ENCODE data around the gene FAR2. TPM values are rescaled to one million over a fixed set of nuclear protein-coding genes. Genes with fewer than 3 reads are reported as not detected.

Gene FAR2
- total RNA-seq, 4 donors from 2014 or later, result 0.62 to 4.1 (median 2.6) TPM

DNA sequence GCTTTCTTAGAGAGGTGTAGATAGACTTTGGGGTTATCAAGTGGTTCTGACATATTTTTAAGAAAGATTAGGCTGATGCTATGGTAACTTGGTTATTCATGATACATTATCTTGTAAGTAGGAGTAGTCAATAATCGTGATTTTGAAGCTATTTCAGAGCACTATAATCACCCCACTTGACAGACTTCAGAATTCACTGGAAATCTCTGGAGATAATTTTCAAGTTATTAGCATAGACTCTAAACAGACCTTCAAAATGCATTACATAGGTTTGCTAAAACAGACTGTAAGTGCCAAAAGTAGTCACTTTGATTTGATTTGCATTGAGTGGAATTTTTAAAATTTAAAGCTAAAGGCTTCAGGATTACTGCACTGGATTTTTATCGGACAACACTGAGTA is 157.6 kb downstream of the FAR2 start:
- TF ChIP-seq CTCF (IDR thresholded peaks at IDR 0.05 in 4 of 5, conservative IDR thresholded peaks at IDR 0.05 in 1 of 5), result no peak
- TF ChIP-seq POLR2A (IDR thresholded peaks at IDR 0.05), result no peak
- no peak for ATAC-seq
- Histone ChIP-seq H3K9me3 (no peaks in the 10 kb centered on the region), H3K27ac (no peak overlapping the region), H3K27me3 (no peaks in the 10 kb centered on the region), H3K36me3 (no peaks in the 10 kb centered on the region), H3K4me1 (no peaks in the 10 kb centered on the region), H3K4me3 (no peak overlapping the region)
- in situ Hi-C loops (cut with MboI; ENCODE audit: low sequenced_read_pairs in 4 of 4), result loop anchor here in 2 of 4 donors (25.0 kb wide), 1 partner anchor 219 kb away; no protein-coding TSS in a partner anchor
- intact Hi-C loops (cut with DNase I; ENCODE audit: low total_unique reads), result no loop called here
- no peak for DNase-seq

GRCh38 chr12:29309320-29309902 is 160.3 kb downstream of the FAR2 start:
- no peaks in the 10 kb centered on the region for H3K4me1 ChIP-seq
- H3K36me3 ChIP-seq, result no peaks in the 10 kb centered on the region
- no peak for DNase-seq
- no peak overlapping the region for H3K4me3 ChIP-seq
- no peaks in the 10 kb centered on the region for H3K27me3 ChIP-seq
- intact Hi-C loops (cut with DNase I; ENCODE audit: low total_unique reads) (no loop called here), in situ Hi-C loops (cut with MboI; ENCODE audit: low sequenced_read_pairs in 4 of 4) (loop anchor here in 2 of 4 donors (25.0 kb wide), 1 partner anchor 222 kb away; no protein-coding TSS in a partner anchor)
- no peaks in the 10 kb centered on the region for H3K9me3 ChIP-seq
- no peak for TF ChIP-seq POLR2A (IDR thresholded peaks at IDR 0.05)
- H3K27ac ChIP-seq, result no peak overlapping the region
- no peak for ATAC-seq

DNA sequence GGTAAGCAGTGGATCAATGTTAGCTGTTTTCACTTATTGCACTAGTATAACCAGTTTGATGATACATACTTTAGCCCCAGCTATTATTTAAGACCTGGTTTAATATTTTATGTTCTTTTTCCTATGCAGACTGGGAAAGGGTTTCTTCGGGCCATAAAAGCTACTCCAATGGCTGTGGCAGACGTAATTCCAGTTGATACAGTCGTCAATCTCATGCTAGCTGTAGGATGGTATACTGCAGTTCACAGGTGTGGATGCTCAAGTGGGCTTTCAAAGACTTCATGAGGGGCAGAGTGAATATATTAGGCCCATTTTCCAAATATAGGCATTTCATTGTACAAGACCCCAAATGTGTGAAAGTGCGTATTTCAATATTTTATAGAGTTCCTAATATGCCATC is 161.8 kb downstream of the FAR2 start:
- DNase-seq (no peak), ATAC-seq (no peak)
- Histone ChIP-seq H3K27ac (no peak overlapping the region), H3K9me3 (no peaks in the 10 kb centered on the region), H3K4me3 (no peak overlapping the region), H3K36me3 (no peaks in the 10 kb centered on the region), H3K4me1 (no peaks in the 10 kb centered on the region), H3K27me3 (no peaks in the 10 kb centered on the region)
- intact Hi-C loops (cut with DNase I; ENCODE audit: low total_unique reads), result no loop called here
- in situ Hi-C loops (cut with MboI; ENCODE audit: low sequenced_read_pairs in 4 of 4), result loop anchor here (5.0 to 25.0 kb wide), 3 partner anchors 224 to 236 kb away; no protein-coding TSS in a partner anchor
- no peak for TF ChIP-seq CTCF (IDR thresholded peaks at IDR 0.05 in 4 of 5, conservative IDR thresholded peaks at IDR 0.05 in 1 of 5)
- no peak for TF ChIP-seq POLR2A (IDR thresholded peaks at IDR 0.05)

DNA sequence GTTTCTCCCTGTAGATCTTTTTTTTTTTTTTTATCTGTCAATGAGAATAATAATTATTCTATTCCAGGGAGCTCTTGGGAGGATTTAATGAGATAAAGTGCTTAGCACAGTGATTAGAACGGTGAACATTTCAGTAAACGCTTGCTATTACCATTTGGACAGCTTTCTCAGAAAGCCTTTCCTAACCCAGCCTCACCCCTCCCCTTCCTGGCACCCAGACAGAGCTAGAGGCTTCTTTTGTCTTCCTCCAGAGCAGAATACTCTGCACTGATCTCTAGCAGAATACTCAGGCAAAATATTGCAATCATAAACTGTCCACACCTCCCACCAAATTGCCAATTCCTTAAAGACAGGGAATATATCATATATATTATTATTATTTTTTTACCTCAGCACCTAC is 165.3 kb downstream of the FAR2 start:
- intact Hi-C loops (cut with DNase I; ENCODE audit: low total_unique reads), result no loop called here
- in situ Hi-C loops (cut with MboI; ENCODE audit: low sequenced_read_pairs in 4 of 4), result loop anchor here (5.0 to 25.0 kb wide), 3 partner anchors 227 to 240 kb away; no protein-coding TSS in a partner anchor

More for the DNA sequence above, 165.3 kb downstream of the FAR2 start:
- H3K27ac ChIP-seq, result no peak overlapping the region
- no peaks in the 10 kb centered on the region for H3K27me3 ChIP-seq
- H3K4me1 ChIP-seq, result peaks cover 6 to 10% of the 10 kb centered on the region in 2 donors
- DNase-seq (no peak), ATAC-seq (no peak)
- H3K4me3 ChIP-seq, result no peak overlapping the region
- TF ChIP-seq POLR2A (IDR thresholded peaks at IDR 0.05) (no peak), CTCF (IDR thresholded peaks at IDR 0.05 in 4 of 5, conservative IDR thresholded peaks at IDR 0.05 in 1 of 5) (no peak)
- H3K36me3 ChIP-seq, result no peaks in the 10 kb centered on the region
- H3K9me3 ChIP-seq, result no peaks in the 10 kb centered on the region

Data from gastrocnemius medialis (tissue), 4 donors.